Measurements from ENCODE around the gene TMEM120A. TPM values are rescaled to one million over a fixed set of nuclear protein-coding genes. Genes with fewer than 3 reads are reported as not detected.

TMEM120A gene
- total and polyA plus RNA-seq, 4 experiments from 2014 or later = 24.1 to 38.1 (median 29.3) TPM

DNA sequence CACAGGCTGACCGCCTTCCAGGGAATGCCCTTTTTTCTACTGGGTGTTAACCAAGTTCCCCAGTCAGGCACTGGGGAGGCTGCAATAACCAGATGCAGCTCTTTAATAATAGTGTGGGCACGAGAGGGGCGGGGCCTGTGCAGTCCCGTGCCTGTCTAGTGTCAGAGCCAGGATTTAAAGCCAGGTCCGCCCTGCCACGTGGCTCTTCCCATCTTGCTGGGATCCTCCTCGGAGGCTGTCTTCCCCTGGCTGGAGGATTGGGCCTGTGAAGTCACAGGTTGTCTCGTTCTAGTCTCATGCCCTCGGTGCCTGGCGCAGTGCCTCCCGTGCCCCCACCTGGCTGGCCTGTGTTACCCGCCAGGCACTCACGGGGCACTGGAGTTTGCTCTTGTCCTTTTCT lies 25.2 kb downstream of the TMEM120A start:
- peak overlapping the region in 2 of 7 donors; percentile 27 to 59 for H3K27ac Mint-ChIP-seq
- no peak overlapping the region for H3K4me3 Mint-ChIP-seq
- H3K36me3 ChIP-seq (ENCODE audit: insufficient read depth, low read length) = no peaks in the 10 kb centered on the region
- no peaks in the 10 kb centered on the region for H3K27me3 ChIP-seq (ENCODE audit: insufficient read depth, low read length)
- no peaks in the 10 kb centered on the region for H3K9me3 Mint-ChIP-seq
- peaks cover 12 to 24% of the 10 kb centered on the region in 2 donors for H3K36me3 Mint-ChIP-seq
- H3K4me1 Mint-ChIP-seq = no peaks in the 10 kb centered on the region
- CTCF ChIA-PET (ENCODE audit: partially characterized antibody) = no interaction called here
- H3K4me3 ChIP-seq (ENCODE audit: low read length in 2 of 2) = no peak overlapping the region
- no peaks in the 10 kb centered on the region for H3K27me3 Mint-ChIP-seq
- DNase-seq = no peak
- H3K4me1 ChIP-seq (ENCODE audit: insufficient read depth, low read length) = no peaks in the 10 kb centered on the region
- intact Hi-C loops (cut with micrococcal nuclease) = no loop called here
- no peaks in the 10 kb centered on the region for H3K9me3 ChIP-seq (ENCODE audit: control insufficient read depth in 1 of 2, low read length in 2 of 2)
- POLR2A ChIA-PET (ENCODE audit: partially characterized antibody) = no interaction called here
- H3K27ac ChIP-seq (ENCODE audit: low read depth, low read length) = no peak overlapping the region

DNA sequence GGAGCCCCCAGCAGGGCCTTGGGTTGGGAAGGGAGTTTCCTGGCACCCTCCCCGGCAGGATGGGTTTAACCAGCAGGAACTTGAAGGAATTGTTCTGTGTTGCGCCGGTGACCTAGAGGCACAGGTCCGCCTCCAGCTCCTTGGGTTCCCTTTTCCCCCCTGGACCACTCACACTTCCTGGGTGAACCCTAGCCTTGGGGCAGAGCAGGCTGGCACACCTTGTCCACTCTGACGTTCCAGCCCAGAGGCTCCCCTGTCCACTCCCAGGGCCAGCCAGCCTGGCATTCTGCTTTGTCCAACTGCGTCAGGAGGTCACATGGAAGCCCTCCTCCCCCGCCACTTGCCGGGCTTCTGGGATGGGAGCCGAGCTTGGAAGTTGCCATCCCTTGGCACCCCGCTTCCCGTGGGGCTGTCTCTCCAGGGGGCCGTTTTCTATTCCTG lies 25.8 kb downstream of the TMEM120A start:
- Histone ChIP-seq H3K4me1 (ENCODE audit: insufficient read depth, low read length) (no peaks in the 10 kb centered on the region), H3K9me3 (ENCODE audit: control insufficient read depth in 1 of 2, low read length in 2 of 2) (no peaks in the 10 kb centered on the region), H3K4me3 (ENCODE audit: low read length in 2 of 2) (no peak overlapping the region), H3K27ac (ENCODE audit: low read depth, low read length) (no peak overlapping the region), H3K36me3 (ENCODE audit: insufficient read depth, low read length) (no peaks in the 10 kb centered on the region), H3K27me3 (ENCODE audit: insufficient read depth, low read length) (no peaks in the 10 kb centered on the region)
- no peak overlapping the region for H3K4me3 Mint-ChIP-seq
- no peaks in the 10 kb centered on the region for H3K9me3 Mint-ChIP-seq
- ChIA-PET CTCF (ENCODE audit: partially characterized antibody) (interaction anchor here (0.9 kb wide), 1 partner anchor 52 kb away, joined by 3 read pairs; no protein-coding TSS in a partner anchor), POLR2A (ENCODE audit: partially characterized antibody) (no interaction called here)
- intact Hi-C loops (cut with micrococcal nuclease) = no loop called here
- no peak for DNase-seq
- peaks cover 7 to 18% of the 10 kb centered on the region in 2 donors for H3K36me3 Mint-ChIP-seq
- H3K27me3 Mint-ChIP-seq = no peaks in the 10 kb centered on the region
- no peaks in the 10 kb centered on the region for H3K4me1 Mint-ChIP-seq
- peak overlapping the region in 1 of 7 donors; percentile 23 for H3K27ac Mint-ChIP-seq

GRCh38 chr7:75968012-75968411 lies 26.4 kb downstream of the TMEM120A start:
- POLR2A ChIA-PET (ENCODE audit: partially characterized antibody) = no interaction called here
- CTCF ChIA-PET (ENCODE audit: partially characterized antibody) = interaction anchor here (0.9 kb wide), 1 partner anchor 52 kb away, joined by 3 read pairs; no protein-coding TSS in a partner anchor
- H3K27ac ChIP-seq (ENCODE audit: low read depth, low read length) = no peak overlapping the region
- H3K4me1 Mint-ChIP-seq = no peaks in the 10 kb centered on the region
- H3K36me3 Mint-ChIP-seq = peaks cover 7 to 20% of the 10 kb centered on the region in 2 donors
- H3K27me3 ChIP-seq (ENCODE audit: insufficient read depth, low read length) = no peaks in the 10 kb centered on the region
- H3K4me3 ChIP-seq (ENCODE audit: low read length in 2 of 2) = no peak overlapping the region
- no peaks in the 10 kb centered on the region for H3K9me3 ChIP-seq (ENCODE audit: control insufficient read depth in 1 of 2, low read length in 2 of 2)
- no peak overlapping the region for H3K27ac Mint-ChIP-seq
- H3K9me3 Mint-ChIP-seq = no peaks in the 10 kb centered on the region
- no peak for DNase-seq
- no peak overlapping the region for H3K4me3 Mint-ChIP-seq
- H3K27me3 Mint-ChIP-seq = no peaks in the 10 kb centered on the region
- intact Hi-C loops (cut with micrococcal nuclease) = no loop called here
- H3K36me3 ChIP-seq (ENCODE audit: insufficient read depth, low read length) = no peaks in the 10 kb centered on the region
- H3K4me1 ChIP-seq (ENCODE audit: insufficient read depth, low read length) = no peaks in the 10 kb centered on the region

DNA sequence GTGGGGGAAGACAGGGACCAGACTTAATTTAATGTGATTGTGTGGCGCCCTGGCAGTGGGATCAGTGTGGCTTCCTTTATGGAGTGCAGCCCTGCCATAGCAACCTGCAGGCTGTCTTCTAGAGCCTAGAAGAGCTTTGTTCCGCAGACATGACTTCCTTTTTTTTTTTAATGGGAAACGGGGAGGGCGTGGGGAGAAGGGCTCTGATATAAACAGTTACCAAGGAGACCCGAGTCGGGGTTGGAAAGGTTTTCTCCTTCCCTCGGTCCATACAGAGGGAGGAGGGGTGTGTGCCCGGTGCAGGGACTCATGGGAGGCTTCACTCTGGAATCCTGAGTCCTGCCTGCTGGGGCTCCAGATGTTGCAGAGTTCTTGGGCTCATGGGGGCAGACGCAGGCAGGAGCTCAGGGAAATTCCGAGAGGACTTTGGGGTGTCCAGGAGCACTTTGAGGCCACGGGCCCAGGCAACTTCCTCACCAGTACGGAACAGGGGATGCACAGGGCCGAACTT lies 26.9 kb downstream of the TMEM120A start:
- ChIA-PET CTCF (ENCODE audit: partially characterized antibody) (interaction anchor here (0.9 kb wide), 1 partner anchor 53 kb away, joined by 3 read pairs; no protein-coding TSS in a partner anchor), POLR2A (ENCODE audit: partially characterized antibody) (no interaction called here)
- Mint-ChIP-seq H3K9me3 (no peaks in the 10 kb centered on the region), H3K27ac (peak overlapping the region in 1 of 7 donors; percentile 27), H3K4me3 (no peak overlapping the region), H3K36me3 (peaks cover 11 to 18% of the 10 kb centered on the region in 2 donors), H3K27me3 (no peaks in the 10 kb centered on the region), H3K4me1 (peaks cover 0 to 2% (median under 1%) of the 10 kb centered on the region in 4 donors)
- H3K4me3 ChIP-seq (ENCODE audit: low read length in 2 of 2) = no peak overlapping the region
- H3K27me3 ChIP-seq (ENCODE audit: insufficient read depth, low read length) = no peaks in the 10 kb centered on the region
- no peak overlapping the region for H3K27ac ChIP-seq (ENCODE audit: low read depth, low read length)
- no peak for DNase-seq
- no peaks in the 10 kb centered on the region for H3K4me1 ChIP-seq (ENCODE audit: insufficient read depth, low read length)
- intact Hi-C loops (cut with micrococcal nuclease) = no loop called here
- no peaks in the 10 kb centered on the region for H3K36me3 ChIP-seq (ENCODE audit: insufficient read depth, low read length)
- H3K9me3 ChIP-seq (ENCODE audit: control insufficient read depth in 1 of 2, low read length in 2 of 2) = no peaks in the 10 kb centered on the region

DNA sequence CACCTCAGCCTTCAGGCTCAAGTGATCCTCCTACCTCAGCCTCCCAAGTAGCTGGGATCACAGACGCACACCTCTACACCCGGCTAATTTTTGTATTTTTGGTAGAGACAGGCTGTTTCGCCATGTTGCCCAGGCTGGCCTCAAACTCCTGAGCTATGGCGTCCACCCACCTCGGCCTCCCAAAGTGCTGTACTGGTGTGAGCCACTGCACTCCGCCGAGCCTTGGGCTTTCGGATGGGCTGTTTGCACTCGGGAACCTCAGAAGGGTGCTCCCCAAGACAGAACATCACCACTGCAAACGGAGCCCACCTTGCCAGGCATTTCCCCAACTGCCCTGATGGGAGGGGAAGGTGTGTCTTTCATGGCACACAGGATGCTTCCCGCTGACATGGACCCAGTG lies 27.3 kb downstream of the TMEM120A start:
- CTCF ChIA-PET (ENCODE audit: partially characterized antibody) = no interaction called here
- H3K36me3 Mint-ChIP-seq = peaks cover 9 to 14% of the 10 kb centered on the region in 2 donors

DNA sequence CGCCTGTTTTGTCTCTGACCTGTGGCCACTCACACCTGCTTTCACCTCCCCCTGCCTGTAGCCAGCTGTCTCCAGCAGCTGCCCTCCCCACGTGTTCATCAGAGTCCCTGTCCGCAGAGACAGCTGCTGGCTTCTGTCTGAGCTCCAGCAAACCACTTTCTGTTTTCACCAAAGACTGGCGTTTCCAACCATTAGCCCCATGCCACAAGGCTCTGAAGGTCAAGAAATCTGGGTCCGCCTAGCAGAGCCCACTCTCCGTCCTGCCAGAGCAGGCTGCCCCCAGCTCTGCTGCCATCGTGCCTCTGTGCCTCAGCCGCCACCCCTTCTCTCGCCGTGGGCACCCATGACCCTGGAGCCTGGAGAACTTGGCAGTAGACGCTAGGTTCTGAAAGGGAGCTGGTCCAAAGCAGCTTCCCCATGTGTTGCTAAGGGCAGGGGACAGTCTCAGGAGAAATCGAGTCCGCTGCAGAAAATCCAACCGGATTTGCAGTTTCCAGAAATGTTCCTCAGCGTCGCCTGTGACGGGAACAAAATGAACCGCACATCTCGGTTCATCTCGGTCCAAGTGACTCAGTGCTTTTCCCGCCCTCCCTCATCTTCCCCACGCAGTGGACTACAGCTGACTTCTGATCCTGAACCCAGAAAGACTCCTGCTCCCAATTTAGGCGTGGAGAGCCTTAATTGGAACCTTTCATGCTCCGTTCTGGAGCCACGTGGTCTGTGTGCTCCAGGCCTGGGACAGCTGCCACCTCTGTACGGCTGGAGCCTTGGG lies 28.0 kb downstream of the TMEM120A start:
- H3K36me3 Mint-ChIP-seq = peaks cover 12 to 14% of the 10 kb centered on the region in 2 donors
- Histone ChIP-seq H3K4me3 (ENCODE audit: low read length in 2 of 2) (no peak overlapping the region), H3K27ac (ENCODE audit: low read depth, low read length) (no peak overlapping the region), H3K4me1 (ENCODE audit: insufficient read depth, low read length) (no peaks in the 10 kb centered on the region), H3K36me3 (ENCODE audit: insufficient read depth, low read length) (no peaks in the 10 kb centered on the region), H3K27me3 (ENCODE audit: insufficient read depth, low read length) (no peaks in the 10 kb centered on the region), H3K9me3 (ENCODE audit: control insufficient read depth in 1 of 2, low read length in 2 of 2) (no peaks in the 10 kb centered on the region)
- no peaks in the 10 kb centered on the region for H3K27me3 Mint-ChIP-seq
- ChIA-PET CTCF (ENCODE audit: partially characterized antibody) (no interaction called here), POLR2A (ENCODE audit: partially characterized antibody) (no interaction called here)
- no peak overlapping the region for H3K4me3 Mint-ChIP-seq
- DNase-seq = no peak
- H3K9me3 Mint-ChIP-seq = no peaks in the 10 kb centered on the region
- H3K4me1 Mint-ChIP-seq = peaks cover 0 to 4% (median 2%) of the 10 kb centered on the region in 4 donors
- intact Hi-C loops (cut with micrococcal nuclease) = no loop called here
- no peak overlapping the region for H3K27ac Mint-ChIP-seq

More for the DNA sequence above, 27.3 kb downstream of the TMEM120A start:
- Mint-ChIP-seq H3K27ac (peak overlapping the region in 1 of 7 donors; percentile 27), H3K4me1 (peaks cover 0 to 3% (median 2%) of the 10 kb centered on the region in 4 donors), H3K4me3 (no peak overlapping the region), H3K27me3 (no peaks in the 10 kb centered on the region), H3K9me3 (no peaks in the 10 kb centered on the region)
- no peaks in the 10 kb centered on the region for H3K9me3 ChIP-seq (ENCODE audit: control insufficient read depth in 1 of 2, low read length in 2 of 2)
- H3K27ac ChIP-seq (ENCODE audit: low read depth, low read length) = no peak overlapping the region
- H3K4me1 ChIP-seq (ENCODE audit: insufficient read depth, low read length) = no peaks in the 10 kb centered on the region
- no peaks in the 10 kb centered on the region for H3K36me3 ChIP-seq (ENCODE audit: insufficient read depth, low read length)
- intact Hi-C loops (cut with micrococcal nuclease) = no loop called here
- POLR2A ChIA-PET (ENCODE audit: partially characterized antibody) = no interaction called here
- DNase-seq = no peak
- no peaks in the 10 kb centered on the region for H3K27me3 ChIP-seq (ENCODE audit: insufficient read depth, low read length)
- H3K4me3 ChIP-seq (ENCODE audit: low read length in 2 of 2) = no peak overlapping the region

DNA sequence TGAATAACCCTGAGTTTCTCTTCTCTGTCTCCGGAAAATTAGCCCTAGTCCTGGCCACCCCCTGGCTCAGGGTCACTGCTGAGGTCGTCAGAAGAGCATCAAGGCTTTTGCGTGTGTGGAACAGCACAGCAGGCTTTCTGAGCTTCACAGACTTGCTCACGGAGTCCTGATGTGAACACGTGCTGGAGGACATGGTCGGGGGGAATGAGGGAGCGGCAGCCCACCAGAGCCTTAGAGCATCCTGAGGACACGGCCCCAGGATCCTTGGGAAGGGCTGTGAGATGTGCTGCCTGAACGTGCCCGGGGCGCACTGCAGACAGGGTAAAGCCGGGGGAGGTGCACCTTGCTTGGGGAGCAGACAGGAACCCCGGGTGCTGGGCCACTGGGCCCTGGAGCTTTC lies 28.8 kb downstream of the TMEM120A start:
- peaks cover 12 to 16% of the 10 kb centered on the region in 2 donors for H3K36me3 Mint-ChIP-seq
- H3K27ac Mint-ChIP-seq = peak overlapping the region in 1 of 7 donors; percentile 74
- no peak overlapping the region for H3K4me3 ChIP-seq (ENCODE audit: low read length in 2 of 2)
- H3K4me1 Mint-ChIP-seq = peaks cover 0 to 4% (median 2%) of the 10 kb centered on the region in 4 donors
- intact Hi-C loops (cut with micrococcal nuclease) = no loop called here
- H3K4me1 ChIP-seq (ENCODE audit: insufficient read depth, low read length) = no peaks in the 10 kb centered on the region
- DNase-seq = no peak
- ChIA-PET POLR2A (ENCODE audit: partially characterized antibody) (no interaction called here), CTCF (ENCODE audit: partially characterized antibody) (interaction anchor here (0.9 kb wide), 1 partner anchor 11 kb away, joined by 3 read pairs; no protein-coding TSS in a partner anchor)
- H3K27me3 ChIP-seq (ENCODE audit: insufficient read depth, low read length) = no peaks in the 10 kb centered on the region
- H3K9me3 Mint-ChIP-seq = no peaks in the 10 kb centered on the region
- no peaks in the 10 kb centered on the region for H3K27me3 Mint-ChIP-seq
- H3K9me3 ChIP-seq (ENCODE audit: control insufficient read depth in 1 of 2, low read length in 2 of 2) = no peaks in the 10 kb centered on the region
- H3K36me3 ChIP-seq (ENCODE audit: insufficient read depth, low read length) = no peaks in the 10 kb centered on the region
- H3K4me3 Mint-ChIP-seq = no peak overlapping the region
- H3K27ac ChIP-seq (ENCODE audit: low read depth, low read length) = no peak overlapping the region

All from CD4-positive, alpha-beta memory T cell (primary cell).